Renal cortical epithelial cell (primary cell): ENCODE data around the gene MRPS9. TPM values are rescaled to one million over a fixed set of nuclear protein-coding genes. Genes with fewer than 3 reads are reported as not detected.

Experiments used
- DNase-seq: peaks from one replicate; pipeline ENCODE4 v3.0.0-alpha.2; 2011; ENCODE audit warnings: low read depth
- total RNA-seq: library from RNA; depleted of rRNA; stranded (reverse); fragments of >200 nt; gene quantifications from 2 replicates; pipeline ENCODE4 v1.2.3, GENCODE V29; 2014

The MRPS9 gene
- total RNA-seq, 1 donor from 2014 or later: 33.1 TPM

- DNase-seq: no peak
Measured at GRCh38 chr2:105078906-105079495, 41.1 kb downstream of the MRPS9 start.

GRCh38 chr2:105080461-105080860 is 42.6 kb downstream of the MRPS9 start:
- DNase-seq: no peak

- no peak for DNase-seq
Measured at GRCh38 chr2:105081006-105081601, 43.2 kb downstream of the MRPS9 start.

- DNase-seq: no peak
Measured at GRCh38 chr2:105082107-105082506, 44.2 kb downstream of the MRPS9 start.

GRCh38 chr2:105085525-105085924 is 47.7 kb downstream of the MRPS9 start:
- DNase-seq: no peak

DNA sequence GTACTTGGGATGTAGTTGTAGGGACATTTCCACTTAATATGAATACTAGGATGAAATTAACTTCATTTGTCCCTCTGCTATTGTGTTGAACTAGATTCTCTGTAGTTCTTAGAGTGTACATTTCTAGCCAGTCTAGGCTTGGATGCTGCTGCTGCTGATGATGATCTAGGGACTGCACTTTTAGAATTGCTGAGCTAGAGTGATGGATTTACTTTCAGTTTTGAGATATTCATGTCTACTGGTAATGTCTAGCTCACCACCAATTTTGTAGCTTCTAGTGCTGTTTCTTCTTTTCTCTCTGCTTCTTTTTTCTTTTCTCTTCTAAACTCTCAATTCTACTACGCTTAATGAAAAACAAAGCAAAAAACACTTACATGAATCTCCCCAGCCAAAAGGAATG is 49.4 kb downstream of the MRPS9 start:
- DNase-seq: no peak

- DNase-seq: no peak
Measured at GRCh38 chr2:105090091-105090490, 52.2 kb downstream of the MRPS9 start.

GRCh38 chr2:105092797-105093196 is 54.9 kb downstream of the MRPS9 start:
- no peak for DNase-seq

DNA sequence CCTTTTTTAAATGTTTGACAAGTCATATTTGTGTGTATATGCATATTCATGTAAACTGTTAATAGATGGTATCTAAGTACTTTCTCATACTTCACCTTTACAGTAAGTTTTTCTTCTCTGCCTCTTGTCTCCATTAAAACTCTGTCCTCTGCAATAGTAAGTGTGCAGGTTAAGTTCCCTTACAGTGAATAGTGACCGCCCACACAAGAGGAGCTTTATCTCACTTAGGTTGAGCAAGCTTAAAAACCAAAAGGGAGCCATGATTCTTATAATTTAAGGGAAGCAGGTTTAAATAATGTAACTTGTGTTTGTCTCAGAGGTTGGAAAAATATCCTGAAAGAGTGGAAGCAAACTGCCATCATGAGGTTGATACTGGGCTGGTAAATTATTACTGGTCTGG is 61.3 kb downstream of the MRPS9 start:
- DNase-seq: no peak

GRCh38 chr2:105100046-105100840 is 62.4 kb downstream of the MRPS9 start:
- DNase-seq: no peak

- DNase-seq: no peak
Measured at GRCh38 chr2:105102001-105102400, 64.1 kb downstream of the MRPS9 start.

- peak; percentile 62 for DNase-seq
Measured at GRCh38 chr2:105102963-105103421, 65.1 kb downstream of the MRPS9 start.

DNA sequence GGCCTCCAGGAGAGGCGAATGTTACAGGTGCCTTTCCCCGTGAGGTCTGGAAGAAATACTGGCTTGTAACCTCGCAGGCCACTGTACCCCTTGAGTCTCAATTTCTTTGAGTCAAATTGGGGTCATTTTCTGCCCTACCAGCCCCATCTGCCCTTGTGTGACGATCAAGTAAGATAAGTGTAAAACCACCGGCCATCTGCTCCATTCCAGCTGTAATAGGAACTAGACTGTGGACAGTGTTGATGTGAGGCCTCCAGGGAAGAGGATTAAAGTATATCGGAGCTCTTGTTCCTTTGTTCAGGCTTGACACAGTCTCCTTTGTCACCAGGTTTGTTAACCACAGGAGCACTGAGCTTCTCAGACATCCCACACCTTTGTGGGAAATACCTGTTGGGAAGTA is 65.6 kb downstream of the MRPS9 start:
- no peak for DNase-seq

DNA sequence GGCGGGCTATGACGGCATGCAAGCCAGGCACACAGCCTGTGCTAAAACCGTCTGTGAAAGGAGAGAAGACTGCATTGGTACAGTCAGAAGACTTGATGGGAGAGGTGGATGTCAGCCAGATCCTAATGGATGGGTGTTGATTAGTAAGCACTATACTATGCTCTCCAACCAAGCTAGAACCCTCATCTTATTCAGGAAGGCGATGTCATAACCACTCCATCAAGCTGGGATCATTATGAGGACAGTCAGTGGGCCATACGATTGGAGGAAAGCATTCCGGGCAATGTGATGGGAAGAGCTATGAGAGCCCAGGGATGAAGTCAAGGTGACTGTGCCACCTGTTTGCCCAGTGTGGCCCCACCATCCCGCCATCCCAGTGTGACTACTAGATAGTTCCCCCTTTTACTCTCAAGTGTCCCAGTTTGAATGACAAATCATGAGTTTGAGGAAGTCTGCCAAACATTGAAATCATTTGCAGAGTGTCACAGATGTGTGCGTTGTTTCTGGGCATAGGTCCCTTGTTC is 66.4 kb downstream of the MRPS9 start:
- DNase-seq: peak; percentile 54

DNA sequence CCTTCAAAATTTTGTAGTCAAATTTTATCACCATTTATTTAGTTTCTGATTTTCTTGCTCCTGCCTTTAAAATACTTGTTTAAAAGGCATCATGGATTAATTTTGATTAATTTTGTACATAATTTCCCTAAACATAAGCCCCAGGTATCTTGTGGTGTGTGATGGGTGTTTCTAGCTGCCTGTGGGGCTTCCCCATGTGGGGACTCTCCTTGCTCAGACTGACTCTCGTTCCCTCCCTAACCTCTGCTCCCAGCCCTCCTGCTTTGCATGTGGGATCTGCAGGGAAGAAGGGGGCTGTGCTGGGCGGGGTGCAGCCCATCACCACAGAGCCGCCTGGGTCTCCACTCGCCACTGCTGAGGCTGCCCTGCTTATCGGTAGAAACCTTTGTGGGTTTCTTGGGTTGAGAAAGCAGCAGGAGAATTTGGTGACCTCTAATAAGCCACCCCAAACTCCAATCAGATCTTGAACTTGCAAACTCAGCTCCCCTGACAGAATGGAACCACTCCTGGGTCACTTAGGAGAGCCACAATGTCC is 72.5 kb downstream of the MRPS9 start:
- DNase-seq: no peak

- no peak for DNase-seq
Measured at GRCh38 chr2:105111365-105112150, 73.7 kb downstream of the MRPS9 start.

GRCh38 chr2:105112345-105112744 is 74.5 kb downstream of the MRPS9 start:
- no peak for DNase-seq

GRCh38 chr2:105113616-105114291 is 75.9 kb downstream of the MRPS9 start:
- no peak for DNase-seq

DNA sequence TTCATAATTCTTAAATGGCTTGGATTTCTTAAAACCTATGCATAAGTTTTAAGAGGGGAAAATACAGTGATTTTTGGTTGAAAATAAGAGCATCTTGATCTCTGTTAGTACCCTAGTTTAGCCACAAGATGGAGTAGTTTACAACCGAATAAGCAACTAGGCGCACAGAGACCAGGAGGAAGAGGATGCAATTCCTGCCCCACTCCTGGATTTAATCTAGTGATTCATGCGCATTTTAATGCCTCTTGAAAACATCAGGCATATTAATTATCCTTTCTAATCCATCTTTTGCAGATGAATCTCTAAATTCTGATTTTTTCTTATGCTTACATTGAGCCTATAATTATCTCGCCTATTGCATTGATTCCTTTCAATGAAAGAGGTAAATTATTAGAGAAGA is 76.7 kb downstream of the MRPS9 start:
- DNase-seq: peak; percentile 71

DNA sequence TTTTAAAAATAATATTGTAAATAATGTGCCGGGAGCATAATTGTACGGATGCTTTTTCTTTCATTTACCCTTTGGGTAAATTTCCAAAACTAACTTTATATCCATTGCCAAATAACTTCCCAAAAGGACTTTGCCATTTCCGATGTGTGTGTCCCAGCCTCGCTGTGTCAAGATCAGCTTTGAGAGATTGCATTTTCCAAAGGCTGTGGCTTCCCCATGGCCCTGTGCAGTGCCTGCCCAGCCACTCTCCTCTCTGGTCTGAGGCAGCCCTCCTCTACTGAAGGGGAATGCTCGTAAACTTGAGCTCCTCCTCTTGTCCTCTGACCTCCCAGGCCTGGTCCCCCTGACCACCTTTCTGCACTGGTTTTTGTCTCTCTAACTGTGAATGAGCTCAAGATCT is 78.5 kb downstream of the MRPS9 start:
- DNase-seq: no peak

GRCh38 chr2:105117565-105117964 is 79.7 kb downstream of the MRPS9 start:
- no peak for DNase-seq
